HG03108 (cell line): ENCODE measurements around the gene CXCL13.
A peak's percentile ranks its signal among the peaks of the same experiment; 100 is the strongest.
"Not testable (repeated sequence)": the region's sequence is repeated elsewhere in the genome, so short reads cannot be mapped to it uniquely, and the experiment has no call there.

Experiments
- ATAC-seq: cut with Tn5 transposase; IDR thresholded peaks from one replicate; pipeline ENCODE4 v1.9.1; 2021; ENCODE audit warnings: moderate library complexity; ENCODE audit not compliant: unreplicated experiment

Gene CXCL13

GRCh38 chr4:77600521-77601451, 4.8 kb upstream of the CXCL13 start:
- no peak for ATAC-seq

- no peak for ATAC-seq
These were observed 3.9 kb upstream of the CXCL13 start for GRCh38 chr4:77601614-77602187.

- ATAC-seq: no peak
These were observed 7.6 kb downstream of the CXCL13 start for GRCh38 chr4:77613267-77613666.

DNA sequence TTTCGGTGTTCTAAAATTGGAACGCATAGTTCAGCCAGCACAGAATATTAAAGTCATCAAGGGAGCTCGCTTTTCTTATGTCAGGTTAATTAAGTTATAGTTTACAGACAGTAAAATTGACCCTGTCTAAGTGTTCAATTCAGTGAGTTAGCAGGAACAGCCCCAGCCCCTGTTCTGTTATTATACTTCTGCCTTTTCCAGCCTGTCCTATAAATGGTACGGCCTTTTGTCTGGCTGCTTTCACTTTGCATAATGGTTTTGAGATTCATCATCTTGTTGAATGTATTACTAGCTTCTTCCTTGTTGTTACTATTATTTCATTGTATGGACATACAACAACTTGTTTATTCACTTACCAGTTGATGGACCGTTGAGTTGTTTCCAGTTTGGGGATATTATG, 9.5 kb downstream of the CXCL13 start:
- no peak for ATAC-seq

DNA sequence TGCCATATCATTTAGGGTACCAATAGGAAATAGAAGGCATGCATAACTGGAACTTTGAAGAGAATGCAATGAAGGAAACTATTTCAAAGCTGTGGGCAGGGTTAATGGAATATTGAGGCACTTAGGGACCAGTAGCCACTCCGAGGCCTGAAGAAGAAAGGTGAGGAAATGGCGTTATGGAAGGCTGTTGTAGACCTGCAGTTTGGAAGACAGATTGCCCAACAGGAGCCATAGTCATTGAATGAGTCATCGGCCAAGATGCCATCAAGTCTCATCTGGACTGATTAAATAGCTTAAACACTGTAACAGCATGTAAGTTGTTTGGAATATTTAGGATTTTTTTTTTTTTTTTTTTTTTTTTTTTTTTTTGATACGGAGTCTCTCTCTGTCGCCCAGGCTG, 11.6 kb downstream of the CXCL13 start:
- no peak for ATAC-seq

DNA sequence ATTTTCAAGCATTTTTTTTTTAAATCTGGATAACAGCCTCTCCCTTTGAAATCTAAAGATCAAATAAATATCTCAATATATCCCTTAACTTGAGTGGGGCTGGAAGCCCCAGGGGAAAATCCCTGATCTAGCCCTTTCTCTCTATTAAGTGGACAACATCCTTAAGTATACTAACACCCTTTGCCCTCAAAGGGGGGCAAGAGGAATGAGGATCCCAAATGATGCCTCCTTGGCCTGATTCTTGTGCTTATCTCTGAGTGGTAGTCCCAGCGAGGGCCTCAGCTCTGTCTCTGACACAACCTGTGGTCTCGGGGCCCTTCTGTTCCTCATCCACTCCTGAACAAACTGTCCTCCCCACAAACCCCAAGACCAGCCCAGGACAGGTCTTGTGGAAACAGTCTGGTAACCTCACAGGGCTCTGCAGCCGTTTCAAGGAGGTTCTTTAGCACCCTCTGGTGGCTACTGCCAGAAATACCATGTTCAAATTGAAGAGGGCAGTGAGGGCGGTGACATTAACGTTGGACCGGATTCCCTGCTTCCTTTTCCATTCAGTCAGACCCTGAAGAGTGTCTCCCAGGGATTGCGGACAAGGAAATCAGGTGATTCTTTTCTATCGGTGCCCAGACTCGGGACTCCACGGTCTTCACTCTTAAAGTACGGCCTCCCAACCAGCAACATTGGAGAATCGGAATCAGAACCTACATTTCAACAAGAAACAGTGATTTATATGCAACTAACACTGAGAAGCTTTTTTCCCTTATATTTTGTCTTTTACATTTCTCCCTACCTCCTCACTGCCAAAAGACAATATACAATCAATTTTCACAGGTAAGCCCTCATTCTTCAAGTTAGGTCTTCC, 13.0 kb downstream of the CXCL13 start:
- peak; percentile 85 for ATAC-seq

DNA sequence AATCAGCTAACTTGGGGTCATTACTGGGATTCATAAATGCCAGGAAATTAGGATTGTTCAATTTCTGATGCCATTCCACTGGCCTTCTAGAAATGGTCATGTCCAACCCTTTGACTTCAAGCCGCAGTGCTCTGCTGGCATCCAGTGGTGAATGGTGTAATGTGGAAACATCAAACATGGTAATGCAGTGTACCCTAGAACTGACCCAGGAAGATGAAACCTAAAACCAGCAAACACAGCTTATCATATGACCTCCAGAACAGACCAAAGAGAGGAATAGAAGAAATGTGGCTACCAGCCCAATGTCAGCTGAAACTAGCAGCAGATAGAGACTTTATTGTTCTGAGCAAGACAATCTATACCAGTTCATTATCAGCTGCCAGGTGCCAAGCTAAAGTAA, 13.8 kb downstream of the CXCL13 start:
- ATAC-seq: no peak

GRCh38 chr4:77621254-77621653, 15.6 kb downstream of the CXCL13 start:
- no peak for ATAC-seq

DNA sequence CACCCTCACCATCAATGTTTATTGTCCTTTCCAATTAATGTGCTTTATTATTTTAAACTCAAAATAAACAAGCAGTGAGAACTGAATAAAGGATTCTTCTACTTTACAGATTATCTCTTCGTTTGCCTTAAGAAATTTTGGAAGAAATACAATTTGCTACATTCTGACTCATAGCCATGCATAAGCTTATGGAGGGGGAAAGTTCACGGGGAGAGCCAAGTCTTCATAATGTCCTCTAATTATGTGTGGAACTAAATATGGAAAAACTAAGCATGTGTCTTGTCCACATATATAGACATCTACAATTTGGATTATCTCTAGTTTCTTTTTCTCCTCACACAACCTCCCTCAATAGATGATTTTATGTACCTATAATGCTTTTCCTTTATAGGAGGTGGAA, 17.5 kb downstream of the CXCL13 start:
- no peak for ATAC-seq

DNA sequence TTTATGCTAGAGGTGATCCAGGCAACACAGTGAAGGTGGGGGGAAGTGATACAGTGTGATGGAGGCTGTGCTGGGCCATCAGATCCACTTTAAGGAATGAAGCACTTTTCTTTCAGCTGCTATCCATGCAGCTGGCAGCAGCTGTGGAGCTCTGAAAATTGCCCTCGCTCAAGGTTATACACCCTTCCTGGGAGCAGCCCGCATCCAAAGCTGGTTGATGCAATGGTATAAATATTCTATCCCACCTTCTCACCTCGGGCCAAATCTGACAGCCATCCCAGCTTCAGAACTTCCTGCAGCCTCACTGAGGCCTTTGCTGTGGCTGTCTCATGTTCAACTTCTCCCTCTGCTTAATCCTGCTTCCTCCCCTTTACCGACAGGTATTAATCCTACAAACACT, 18.6 kb downstream of the CXCL13 start:
- ATAC-seq: no peak

GRCh38 chr4:77625485-77625884, 19.9 kb downstream of the CXCL13 start:
- ATAC-seq: no peak

DNA sequence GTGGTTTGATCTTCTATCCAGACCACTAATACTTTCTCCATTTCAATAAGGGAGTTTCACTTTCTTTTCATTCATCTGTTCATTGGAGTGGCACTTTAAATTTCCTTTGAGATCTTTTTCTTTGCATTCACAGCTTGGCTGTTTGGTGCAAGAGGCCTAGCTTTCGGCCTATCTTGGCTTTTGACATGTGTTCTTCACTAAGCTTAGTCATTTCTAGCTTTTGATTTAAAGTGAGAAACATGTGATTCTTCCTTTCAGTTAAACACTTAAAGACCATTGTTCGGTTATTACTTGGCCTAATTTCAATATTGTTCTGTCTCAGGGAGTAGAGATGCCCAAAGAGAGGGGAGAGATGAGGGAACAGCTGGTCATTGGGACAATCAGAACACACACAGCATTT, 24.3 kb downstream of the CXCL13 start:
- ATAC-seq: peak; percentile 78

- ATAC-seq: no peak
These were observed 25.7 kb downstream of the CXCL13 start for GRCh38 chr4:77631276-77631675.

- ATAC-seq: no peak
These were observed 28.6 kb downstream of the CXCL13 start for GRCh38 chr4:77634132-77634785.

DNA sequence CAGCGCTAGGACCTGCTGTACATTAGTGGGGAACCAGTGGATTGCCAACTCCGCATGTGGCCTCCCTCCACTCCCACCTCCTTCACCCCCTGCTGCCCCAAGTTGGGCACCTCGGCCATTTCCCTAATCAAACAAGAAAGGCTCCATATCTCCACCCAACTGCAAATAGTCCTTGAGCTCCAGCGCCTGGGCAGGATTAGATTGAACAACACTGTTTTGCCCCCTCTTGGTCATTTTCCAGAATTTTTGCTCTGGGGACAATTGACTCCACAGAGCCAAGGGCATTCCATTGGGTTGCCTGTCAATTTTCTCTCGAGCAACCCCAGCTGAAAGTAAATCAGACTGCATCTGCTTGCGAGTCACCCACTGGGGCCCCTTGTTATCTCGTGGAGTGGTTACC, 29.6 kb downstream of the CXCL13 start:
- ATAC-seq: no peak

DNA sequence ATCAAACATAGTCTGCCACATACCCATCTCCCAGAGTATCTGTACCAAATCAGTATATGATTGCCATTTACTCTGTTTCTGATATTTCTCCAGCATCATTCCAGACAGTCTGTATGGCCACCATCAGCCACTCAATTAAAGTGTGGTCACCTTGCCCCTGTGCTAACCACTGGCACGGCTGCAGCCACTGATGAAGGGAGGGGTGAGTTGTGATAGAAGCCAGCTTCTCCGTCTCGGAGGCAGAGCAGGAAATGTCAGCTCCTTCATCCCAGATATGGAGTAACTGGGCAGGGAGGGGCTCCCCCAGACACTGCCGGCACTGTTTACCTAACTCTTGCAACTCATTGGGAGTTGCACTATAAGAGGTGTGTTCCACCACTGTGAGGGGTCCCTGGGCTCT, 30.3 kb downstream of the CXCL13 start:
- no peak for ATAC-seq

DNA sequence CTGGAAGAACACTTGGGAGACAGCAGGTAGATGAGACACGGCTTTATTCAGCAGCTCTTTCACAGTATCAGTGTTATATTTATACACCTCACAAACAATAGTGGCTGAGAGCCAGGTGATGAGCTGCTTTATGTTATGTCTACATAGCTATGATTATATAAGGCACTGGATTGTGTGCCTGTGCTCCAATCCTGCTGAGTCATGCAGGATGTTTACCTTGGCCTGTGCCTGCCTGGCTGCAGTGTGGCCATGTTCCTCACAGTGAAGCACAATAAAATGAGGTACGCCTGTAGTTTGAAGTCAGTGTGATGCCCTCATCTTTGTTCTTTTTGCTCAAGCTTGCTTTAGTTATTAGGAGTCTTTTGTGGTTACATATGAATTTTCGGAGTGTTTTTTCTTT, 31.3 kb downstream of the CXCL13 start:
- ATAC-seq: no peak

DNA sequence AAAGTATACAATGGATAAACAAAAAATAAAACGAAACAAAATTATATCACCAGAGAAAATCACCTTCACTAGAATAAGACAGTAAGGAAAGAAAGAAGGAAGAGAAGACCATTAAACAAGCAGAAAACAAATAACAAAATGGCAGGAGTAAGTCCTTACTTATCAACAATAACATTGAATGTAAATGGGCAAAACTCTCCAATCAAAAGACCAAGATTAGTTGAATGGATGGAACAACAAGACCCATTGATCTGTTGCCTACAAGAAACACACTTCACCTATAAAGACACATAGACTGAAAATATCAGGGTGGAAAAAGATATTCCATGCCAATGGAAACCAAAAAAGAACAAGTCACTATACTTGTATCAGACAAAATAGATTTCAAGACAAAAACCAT, 38.4 kb downstream of the CXCL13 start:
- ATAC-seq: not testable (repeated sequence)

DNA sequence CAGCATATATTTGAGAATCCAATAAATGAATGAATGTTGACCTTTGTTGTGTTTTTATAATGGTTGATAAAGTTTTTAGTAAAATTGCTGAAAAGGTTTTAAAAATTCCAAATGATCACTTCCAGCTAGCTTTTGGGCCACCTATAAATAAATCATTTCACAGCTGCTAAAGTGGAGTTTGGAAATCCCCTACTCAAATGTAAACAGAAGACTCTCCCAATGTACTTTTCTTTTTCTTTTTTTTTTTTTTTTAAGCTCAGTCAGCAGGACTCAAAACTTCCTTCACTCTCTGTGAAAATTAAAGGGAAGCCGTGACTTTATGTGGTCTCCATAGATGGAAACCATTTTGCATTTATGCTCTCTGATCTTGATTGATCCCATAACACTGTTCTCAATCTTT, 45.2 kb downstream of the CXCL13 start:
- ATAC-seq: no peak

- no peak for ATAC-seq
These were observed 46.2 kb downstream of the CXCL13 start for GRCh38 chr4:77651820-77652219.

GRCh38 chr4:77652237-77652897, 46.7 kb downstream of the CXCL13 start:
- ATAC-seq: no peak
